B cell (primary cell): ENCODE measurements around the gene CD79A. TPM values are rescaled to one million over a fixed set of nuclear protein-coding genes. Genes with fewer than 3 reads are reported as not detected.

Experiments
- ATAC-seq: fragments of 200-7000 bp; cut with Tn5 transposase; one replicate; pipeline ENCODE4 v1.10.0; 2021; ENCODE audit warnings: low read depth, mild to moderate bottlenecking, moderate number of reproducible peaks, moderate library complexity
- CTCF ChIA-PET: fragments of 350-600 bp; sonication (Branson Sonifier 250); formaldehyde crosslinking; loops from one replicate; lab custom pipeline; 2021; ENCODE audit warnings: antibody characterized with exemption, inconsistent platforms; lab: Charles Lee
- POLR2A ChIA-PET: fragments of 350-600 bp; sonication (Branson Sonifier 250); formaldehyde crosslinking; loops from one replicate; lab custom pipeline; 2021; ENCODE audit warnings: antibody characterized with exemption; lab: Charles Lee
- DNase-seq: peaks from one replicate; pipeline ENCODE4 v3.0.0; 2013
- H2AFZ ChIP-seq: 2 replicates; pipeline ENCODE4 v1.6.1; 2012; ENCODE audit warnings: mild to moderate bottlenecking, low read depth, low read length; ENCODE audit not compliant: insufficient read depth, poor library complexity, severe bottlenecking
- H3K27ac ChIP-seq, 2 donors: 1 replicate in 1 of 2; 2 replicates in 1 of 2; pipeline ENCODE4 v1.5.1; 2012 to 2013; ENCODE audit warnings: low read length in 2 of 2, mild to moderate bottlenecking in 2 of 2, moderate library complexity in 1 of 2
- H3K27me3 ChIP-seq, 4 experiments: fragments of 200-600 bp in 1 of 4; sonication (generic) in 1 of 4; replicated peaks in 1 of 4; 1 replicate in 2 of 4; 2 replicates in 2 of 4; pipeline versions ENCODE4 v1.6.1 to v1.7.0; 2013 to 2016; ENCODE audit warnings: low read length in 3 of 4, mild to moderate bottlenecking in 2 of 4, mixed read lengths in 1 of 4, moderate library complexity in 1 of 4; ENCODE audit not compliant: insufficient read depth in 4 of 4, control insufficient read depth in 3 of 4; ENCODE audit errors: control extremely low read depth in 1 of 4
- H3K36me3 ChIP-seq, 2 experiments: replicated peaks in 1 of 2; 1 replicate in 1 of 2; 2 replicates in 1 of 2; pipeline versions ENCODE4 v1.6.1 to v1.7.1; 2013; ENCODE audit warnings: low read length in 1 of 2; ENCODE audit not compliant: insufficient read depth in 2 of 2, control insufficient read depth in 1 of 2; ENCODE audit errors: control extremely low read depth in 1 of 2, extremely low read depth in 1 of 2
- H3K4me1 ChIP-seq, 2 donors: fragments of 200-600 bp in 1 of 2; sonication (generic) in 1 of 2; 1 replicate in 1 of 2; 2 replicates in 1 of 2; pipeline versions ENCODE4 v1.5.1 to v1.6.1; 2013 to 2017; ENCODE audit warnings: low read length in 2 of 2; ENCODE audit not compliant: control insufficient read depth in 2 of 2, insufficient read depth in 2 of 2
- H3K4me2 ChIP-seq: replicated peaks from 2 replicates; pipeline ENCODE3; 2012; ENCODE audit warnings: mild to moderate bottlenecking, low read depth, low read length; ENCODE audit not compliant: poor library complexity, severe bottlenecking
- H3K4me3 ChIP-seq, 5 experiments: fragments of 200-600 bp in 1 of 5; sonication (generic) in 1 of 5; 1 replicate in 3 of 5; 2 replicates in 2 of 5; pipeline versions ENCODE4 v1.5.1 to v1.7.0; 2011 to 2016; ENCODE audit warnings: low read length in 4 of 5, mild to moderate bottlenecking in 4 of 5, low read depth in 2 of 5, control low read depth in 1 of 5, moderate library complexity in 1 of 5; ENCODE audit not compliant: insufficient read depth in 1 of 5; ENCODE audit errors: control extremely low read depth in 1 of 5, extremely low read depth in 1 of 5
- H3K79me2 ChIP-seq: fragments of 200-600 bp; sonication (generic); one replicate; pipeline ENCODE4 v1.6.0; 2016; ENCODE audit warnings: low read length; ENCODE audit not compliant: control insufficient read depth, insufficient read depth
- H3K9ac ChIP-seq: fragments of 200-600 bp; sonication (generic); 2 replicates; pipeline ENCODE4 v1.6.1; 2017; ENCODE audit warnings: mild to moderate bottlenecking, low read length, moderate library complexity
- H3K9me3 ChIP-seq, 3 donors: one replicate each; pipeline versions ENCODE4 v1.6.1 to v1.7.1; 2013; ENCODE audit warnings: low read length in 2 of 3; ENCODE audit not compliant: control insufficient read depth in 2 of 3, insufficient read depth in 1 of 3; ENCODE audit errors: control extremely low read depth in 1 of 3
- H4K20me1 ChIP-seq: 2 replicates; pipeline ENCODE4 v1.6.0; 2012; ENCODE audit warnings: mild to moderate bottlenecking, low read length; ENCODE audit not compliant: insufficient read depth, control insufficient read depth, poor library complexity, severe bottlenecking
- H3K27ac Mint-ChIP-seq: one replicate; pipeline ENCODE4 v1.8.0; 2021; ENCODE audit warnings: mixed read lengths
- H3K27me3 Mint-ChIP-seq: one replicate; pipeline ENCODE4 v1.8.0; 2021; ENCODE audit warnings: mixed read lengths
- H3K4me1 Mint-ChIP-seq: one replicate; pipeline ENCODE4 v1.8.0; 2021; ENCODE audit warnings: mixed read lengths
- H3K4me3 Mint-ChIP-seq: one replicate; pipeline ENCODE4 v1.8.0; 2021; ENCODE audit warnings: mixed read lengths
- H3K9me3 Mint-ChIP-seq: one replicate; pipeline ENCODE4 v1.8.0; 2022; ENCODE audit warnings: mixed read lengths; ENCODE audit not compliant: insufficient read depth
- EZH2 ChIP-seq: IDR thresholded peaks from 2 replicates; pipeline ENCODE4 v1.6.1; 2012; ENCODE audit warnings: borderline replicate concordance, low read depth, mild to moderate bottlenecking, moderate library complexity, low read length; ENCODE audit not compliant: insufficient read depth, poor library complexity, severe bottlenecking
- WGBS: methylation state at CpG from one replicate; pipeline ENCODE4 v1.1.5; 2013; ENCODE audit warnings: missing lambda C conversion rate; ENCODE audit not compliant: insufficient coverage; 5-methylcytosine and 5-hydroxymethylcytosine counted together
- intact Hi-C: fragments of 100-400 bp; cut with micrococcal nuclease; formaldehyde crosslinking; loops from one replicate; pipeline ENCODE4 v1.10.0; 2022
- polyA plus RNA-seq: library from polyadenylated mRNA; depleted of rRNA; stranded (reverse); fragments of >200 nt; gene quantifications from 2 replicates; pipeline ENCODE4 v1.2.3, GENCODE V29; 2012
- total RNA-seq, 2 donors: library from RNA; stranded (reverse); fragments of 120-200 nt in 1 of 2; gene quantifications; 1 replicate in 1 of 2; 2 replicates in 1 of 2; pipeline versions ENCODE4 v1.2.3 to v1.2.4, GENCODE V29; 2013 to 2022
- TF ChIP-seq, protein P1 (sequence below): fragments of 200-600 bp; IDR thresholded peaks from one replicate; pipeline ENCODE4 v1.8.0; 2022; ENCODE audit warnings: antibody characterized with exemption, mild to moderate bottlenecking

The CD79A gene
- total and polyA plus RNA-seq, 2 donors (not counting 1 experiment from before 2014, with no cell fraction given): 1,280 to 1,471 TPM

DNA sequence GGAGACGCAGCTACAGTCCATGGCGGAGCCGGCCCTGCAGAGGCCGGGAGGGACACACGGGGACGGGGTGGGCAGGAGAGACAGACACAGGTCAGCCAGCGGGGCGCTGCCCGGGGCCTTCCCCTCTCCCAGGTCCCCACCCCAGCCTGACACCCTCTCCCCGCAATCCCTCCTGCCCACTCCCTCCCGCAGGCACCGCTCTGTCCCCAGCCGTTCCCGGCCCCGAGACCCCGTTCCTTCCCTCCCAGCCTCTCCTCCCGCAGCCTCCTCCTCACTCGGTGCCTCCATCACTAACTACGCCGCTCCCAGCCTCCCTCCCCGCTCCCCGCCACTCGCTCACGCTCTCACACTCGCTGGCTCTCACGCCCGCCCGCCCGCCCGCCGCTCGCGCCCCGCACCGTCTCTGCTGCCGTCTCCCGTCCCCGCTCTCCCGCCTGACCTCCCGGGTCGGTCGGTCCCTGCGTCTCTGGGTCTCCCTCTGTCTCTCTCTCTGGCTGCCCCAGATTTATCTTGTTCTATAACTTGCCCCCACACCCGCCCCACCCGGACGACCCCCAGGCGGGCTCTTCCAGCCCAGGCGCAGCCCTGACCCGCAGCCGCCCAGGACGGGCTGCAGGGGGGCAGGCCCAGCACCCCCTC lies 35.9 kb downstream of the CD79A start:
- Mint-ChIP-seq H3K9me3 (no peaks in the 10 kb centered on the region), H3K27ac (no peak overlapping the region), H3K4me3 (peak overlapping the region; percentile 52), H3K4me1 (peaks cover 39% of the 10 kb centered on the region), H3K27me3 (peaks cover 18% of the 10 kb centered on the region)
- Histone ChIP-seq H3K36me3 (no peaks in the 10 kb centered on the region), H3K27me3 (peaks cover 0 to 55% (median 35%) of the 10 kb centered on the region in 4 experiments), H3K4me1 (peaks cover 44 to 46% of the 10 kb centered on the region in 2 donors), H3K4me2 (peak overlapping the region; percentile 58), H2AFZ (no peak overlapping the region), H3K9ac (no peak overlapping the region), H3K27ac (no peak overlapping the region), H3K9me3 (peaks cover 0 to 15% (median 0%) of the 10 kb centered on the region in 3 donors), H4K20me1 (peaks cover 61% of the 10 kb centered on the region), H3K79me2 (no peaks in the 10 kb centered on the region), H3K4me3 (no peak overlapping the region)
- 4% methylated on average over 40 of the region's 51 CpGs for WGBS
- POLR2A ChIA-PET: interaction anchor here (0.6 to 1.7 kb wide), 2 partner anchors 9 to 38 kb away, joined by 3 to 5 read pairs; no protein-coding TSS in a partner anchor
- DNase-seq (peak; percentile 54), ATAC-seq (peak; percentile 12)
- CTCF ChIA-PET: interaction anchor here (1.1 to 1.7 kb wide), 2 partner anchors 17 to 40 kb away, joined by 3 to 6 read pairs; no protein-coding TSS in a partner anchor
- intact Hi-C loops: no loop called here
- peak; percentile 37 for TF ChIP-seq EZH2
- TF ChIP-seq, protein P1, sequence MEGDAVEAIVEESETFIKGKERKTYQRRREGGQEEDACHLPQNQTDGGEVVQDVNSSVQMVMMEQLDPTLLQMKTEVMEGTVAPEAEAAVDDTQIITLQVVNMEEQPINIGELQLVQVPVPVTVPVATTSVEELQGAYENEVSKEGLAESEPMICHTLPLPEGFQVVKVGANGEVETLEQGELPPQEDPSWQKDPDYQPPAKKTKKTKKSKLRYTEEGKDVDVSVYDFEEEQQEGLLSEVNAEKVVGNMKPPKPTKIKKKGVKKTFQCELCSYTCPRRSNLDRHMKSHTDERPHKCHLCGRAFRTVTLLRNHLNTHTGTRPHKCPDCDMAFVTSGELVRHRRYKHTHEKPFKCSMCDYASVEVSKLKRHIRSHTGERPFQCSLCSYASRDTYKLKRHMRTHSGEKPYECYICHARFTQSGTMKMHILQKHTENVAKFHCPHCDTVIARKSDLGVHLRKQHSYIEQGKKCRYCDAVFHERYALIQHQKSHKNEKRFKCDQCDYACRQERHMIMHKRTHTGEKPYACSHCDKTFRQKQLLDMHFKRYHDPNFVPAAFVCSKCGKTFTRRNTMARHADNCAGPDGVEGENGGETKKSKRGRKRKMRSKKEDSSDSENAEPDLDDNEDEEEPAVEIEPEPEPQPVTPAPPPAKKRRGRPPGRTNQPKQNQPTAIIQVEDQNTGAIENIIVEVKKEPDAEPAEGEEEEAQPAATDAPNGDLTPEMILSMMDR: no peak
